Stimulated activated CD4-positive, alpha-beta T cell treated with anti-CD3 and anti-CD28 coated beads, Interleukin-1b, Interleukin-23, amount 100 ng/mL, for 1 hour (primary cell): Measurements from ENCODE around the gene CTTN.

Source experiments
- DNase-seq, 2 donors: peaks; one replicate each; pipeline ENCODE4 v3.0.0-alpha.2; 2020; ENCODE audit warnings: low read depth in 2 of 2

The CTTN gene

GRCh38 chr11:70409437-70409836, 11.1 kb downstream of the CTTN start:
- no peak for DNase-seq

DNA sequence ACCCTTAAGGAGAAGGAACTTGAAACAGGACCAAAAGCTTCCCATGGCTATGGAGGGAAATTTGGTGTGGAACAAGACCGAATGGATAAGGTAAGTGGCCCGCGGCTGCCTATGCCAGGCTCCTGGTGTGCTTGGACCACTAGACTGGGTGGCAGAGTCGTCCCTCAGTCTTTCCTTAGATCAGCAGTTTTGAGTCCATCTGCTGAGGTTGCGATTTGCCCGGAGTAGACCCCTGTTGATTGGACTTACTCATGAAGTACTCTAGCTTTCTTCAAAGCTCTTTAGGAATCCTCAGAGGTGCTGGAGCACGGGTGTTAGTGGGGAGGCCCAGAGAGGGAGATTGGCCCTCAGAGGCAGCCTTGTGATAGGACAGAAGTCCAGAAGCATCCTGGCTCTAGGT, 11.5 kb downstream of the CTTN start:
- DNase-seq: no peak

GRCh38 chr11:70410276-70411205, 12.2 kb downstream of the CTTN start:
- DNase-seq: no peak

GRCh38 chr11:70411713-70412452, 13.6 kb downstream of the CTTN start:
- DNase-seq: no peak

- no peak for DNase-seq
Measured at GRCh38 chr11:70413151-70413550, 14.8 kb downstream of the CTTN start.

- DNase-seq: no peak
Measured at GRCh38 chr11:70414341-70415100, 16.2 kb downstream of the CTTN start.

- no peak for DNase-seq
Measured at GRCh38 chr11:70415191-70415590, 16.9 kb downstream of the CTTN start.

DNA sequence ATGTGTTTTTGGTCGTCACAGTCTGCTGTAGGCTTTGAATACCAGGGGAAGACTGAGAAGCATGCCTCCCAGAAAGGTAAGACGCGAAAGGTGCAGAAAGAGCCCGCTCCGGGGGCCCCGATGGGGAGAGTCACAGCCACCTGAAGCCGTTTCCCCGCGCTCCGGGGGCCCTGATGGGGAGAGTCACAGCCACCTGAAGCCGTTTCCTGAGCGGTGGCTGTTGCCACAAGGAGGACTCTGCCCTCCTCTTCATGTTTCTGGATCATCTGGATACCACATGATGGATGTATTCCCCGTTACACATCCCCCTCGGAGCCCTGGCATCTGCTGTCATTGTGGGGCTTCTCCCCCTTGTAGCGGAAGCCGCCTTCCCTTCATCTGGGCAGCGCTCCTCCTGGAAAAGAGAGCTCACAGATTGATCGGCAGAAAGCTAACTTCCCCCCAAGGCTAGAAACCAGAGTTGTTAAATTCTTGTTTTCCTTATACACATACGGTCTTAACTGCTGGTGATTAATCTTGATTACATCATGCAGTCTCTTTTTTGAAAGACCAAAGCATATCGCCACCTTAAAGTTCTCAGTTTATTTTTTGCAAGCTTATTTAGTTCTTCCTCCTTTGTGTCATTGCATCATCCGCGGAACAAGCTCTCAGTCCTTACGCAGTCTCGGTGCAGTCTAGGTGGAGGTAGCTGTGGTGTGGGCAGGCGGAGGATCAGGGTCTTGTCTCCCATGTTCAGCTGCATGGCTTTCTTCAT, 17.5 kb downstream of the CTTN start:
- DNase-seq: no peak

- DNase-seq: no peak
Measured at GRCh38 chr11:70416881-70417280, 18.6 kb downstream of the CTTN start.

GRCh38 chr11:70418130-70418529, 19.8 kb downstream of the CTTN start:
- DNase-seq: no peak

- no peak for DNase-seq
Measured at GRCh38 chr11:70419307-70420007, 21.1 kb downstream of the CTTN start.

DNA sequence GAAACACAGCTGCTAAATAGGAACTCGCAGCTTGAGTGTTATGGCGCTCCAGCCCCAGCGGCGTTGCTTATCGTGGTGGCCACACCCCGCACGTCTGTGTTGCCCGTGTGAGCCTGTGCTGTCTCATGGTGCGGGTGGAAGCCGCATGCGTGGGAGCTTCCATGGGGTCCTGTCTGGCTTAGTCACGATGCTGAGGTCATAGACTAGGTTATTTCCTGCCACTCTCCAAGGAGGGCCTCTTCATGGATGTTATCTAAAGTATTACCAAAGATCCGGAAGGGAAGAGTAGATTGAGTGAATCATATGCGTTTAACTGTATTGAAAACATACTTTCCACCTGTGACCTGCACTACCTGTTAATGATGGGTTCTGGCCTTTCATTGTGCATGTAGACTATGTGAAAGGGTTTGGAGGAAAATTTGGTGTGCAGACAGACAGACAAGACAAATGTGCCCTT, 21.7 kb downstream of the CTTN start:
- DNase-seq: no peak

DNA sequence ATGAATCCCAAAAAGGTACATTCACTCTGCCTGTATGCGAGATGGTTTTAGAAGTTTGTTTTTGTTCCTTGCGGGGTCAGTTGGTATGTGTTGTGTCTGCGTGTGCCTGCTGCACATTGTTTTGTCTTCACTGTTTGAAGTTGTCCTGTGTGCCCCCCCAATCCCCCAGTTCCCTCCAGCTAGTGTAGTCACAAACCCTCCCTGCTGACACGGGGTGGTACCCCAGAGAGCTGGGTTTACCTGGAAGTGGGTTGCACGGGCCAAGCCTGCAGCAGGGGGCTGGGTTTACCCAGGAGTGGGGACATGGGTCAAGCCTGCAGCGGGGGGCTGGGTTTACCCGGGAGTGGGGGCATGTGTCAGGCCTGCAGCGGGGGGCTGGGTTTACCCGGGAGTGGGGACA, 22.2 kb downstream of the CTTN start:
- no peak for DNase-seq

DNA sequence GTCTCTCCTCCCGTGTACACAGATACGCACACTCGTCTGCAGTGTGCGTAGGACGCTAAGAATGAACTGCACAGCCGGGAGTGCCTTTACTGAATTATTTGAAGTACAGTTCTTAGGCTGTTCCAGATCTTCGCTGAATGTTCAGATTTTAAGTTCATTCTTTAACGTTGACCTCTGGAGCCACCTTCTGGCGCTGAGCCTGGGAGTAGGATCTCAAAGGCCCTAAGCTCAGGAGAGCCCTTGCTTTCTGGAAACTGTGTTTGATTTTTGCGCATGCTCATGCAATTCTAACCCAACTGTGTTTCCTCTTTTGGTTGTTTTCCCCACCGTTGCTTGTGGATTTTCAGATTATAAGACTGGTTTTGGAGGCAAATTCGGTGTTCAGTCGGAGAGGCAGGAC, 22.8 kb downstream of the CTTN start:
- no peak for DNase-seq

GRCh38 chr11:70422692-70423522, 24.6 kb downstream of the CTTN start:
- no peak for DNase-seq

DNA sequence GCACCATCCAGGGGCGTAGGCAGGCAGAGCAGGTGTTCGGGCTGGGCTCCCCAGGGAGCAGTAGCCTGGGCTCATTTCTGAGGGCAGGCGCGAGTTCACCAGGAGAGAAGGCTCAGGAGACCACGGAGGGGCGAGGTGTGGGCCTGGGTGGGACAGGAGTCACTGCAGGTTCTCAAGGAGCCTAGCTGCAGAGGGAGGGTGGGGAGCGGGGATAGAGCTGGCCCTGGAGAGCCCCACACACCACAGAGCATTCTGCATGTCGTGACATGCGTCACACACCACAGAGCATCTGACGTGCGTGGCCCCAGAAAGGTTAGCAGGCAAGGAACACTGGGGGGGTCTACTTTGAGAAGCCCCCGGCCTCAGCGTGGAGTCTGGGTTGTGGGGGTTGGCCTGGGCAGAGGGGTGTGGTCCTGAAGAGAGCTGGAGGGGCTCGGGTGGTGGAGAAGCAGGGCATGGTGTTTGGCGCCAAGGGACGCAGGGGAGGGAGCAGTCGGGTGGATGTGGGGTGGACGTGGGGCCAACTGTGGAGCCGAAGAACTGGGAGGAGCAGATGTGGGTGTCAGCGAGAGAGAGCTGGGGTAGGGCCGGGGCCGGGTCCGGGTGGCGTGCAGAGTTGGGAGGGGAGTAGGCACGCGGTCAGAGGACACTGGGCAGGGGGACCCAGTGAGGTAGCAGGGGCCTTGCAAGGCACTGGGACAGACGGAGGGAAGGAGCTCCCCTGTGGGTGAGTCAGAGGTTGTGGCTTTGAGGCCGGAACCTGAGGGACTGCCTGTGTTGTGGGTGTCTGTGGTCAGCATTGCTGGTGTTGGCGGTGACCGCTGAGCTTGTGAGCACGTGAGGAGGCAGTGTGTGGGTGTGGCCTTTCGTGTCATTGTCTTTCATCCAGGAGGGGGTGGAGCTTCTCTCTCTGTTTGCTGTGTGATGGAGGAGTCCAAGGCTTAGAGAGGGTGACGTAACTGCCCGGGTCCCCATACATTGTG, 25.5 kb downstream of the CTTN start:
- no peak for DNase-seq

GRCh38 chr11:70424765-70425344, 26.5 kb downstream of the CTTN start:
- DNase-seq: no peak

DNA sequence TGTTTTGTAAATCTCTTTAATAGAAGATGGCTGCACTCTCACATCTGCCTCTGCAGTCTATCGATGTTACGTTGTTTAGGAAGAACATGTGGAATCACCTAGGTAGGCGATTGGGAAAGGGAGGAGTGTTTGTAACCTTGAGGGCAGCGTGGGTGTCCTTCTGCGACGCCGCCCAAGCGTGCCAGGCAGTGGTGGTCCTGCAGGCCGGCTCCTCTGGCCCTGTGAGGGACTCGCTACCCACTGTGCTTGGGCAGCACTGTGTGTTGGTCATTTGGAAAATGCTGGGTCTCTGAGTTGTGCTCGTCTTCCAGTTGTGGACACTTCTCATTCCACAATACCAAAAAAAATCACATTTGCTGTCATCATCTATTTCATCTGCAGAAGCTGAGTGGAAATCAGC, 29.1 kb downstream of the CTTN start:
- DNase-seq: no peak
